Activated CD4-positive, alpha-beta T cell treated with anti-CD3 and anti-CD28 coated beads, Interleukin-2, amount 10 ng/mL, durations not matched to agents 24 days and 14 days (primary cell): Measurements from ENCODE around the gene ZNF484. TPM values are rescaled to one million over a fixed set of nuclear protein-coding genes. Genes with fewer than 3 reads are reported as not detected.
"Not testable (repeated sequence)": the region's sequence is repeated elsewhere in the genome, so short reads cannot be mapped to it uniquely, and the experiment has no call there.

ENCODE experiments used
- DNase-seq: peaks from one replicate; pipeline ENCODE4 v3.0.0; 2022
- H3K27ac Mint-ChIP-seq: one replicate; pipeline ENCODE4 v1.8.0; 2022; ENCODE audit warnings: mild to moderate bottlenecking, mixed read lengths
- H3K27me3 Mint-ChIP-seq: one replicate; pipeline ENCODE4 v1.8.0; 2022; ENCODE audit warnings: mixed read lengths
- H3K36me3 Mint-ChIP-seq: one replicate; pipeline ENCODE4 v1.8.0; 2022; ENCODE audit warnings: low read depth, mild to moderate bottlenecking, mixed read lengths
- H3K4me1 Mint-ChIP-seq: one replicate; pipeline ENCODE4 v1.8.0; 2021; ENCODE audit warnings: mixed read lengths
- H3K4me3 Mint-ChIP-seq: one replicate; pipeline ENCODE4 v1.8.0; 2022; ENCODE audit warnings: mild to moderate bottlenecking, moderate library complexity, mixed read lengths
- H3K9me3 Mint-ChIP-seq: one replicate; pipeline ENCODE4 v1.8.0; 2021; ENCODE audit warnings: mixed read lengths
- intact Hi-C: fragments of 100-400 bp; cut with micrococcal nuclease; formaldehyde crosslinking; loops from one replicate; pipeline ENCODE4 v1.15.1; 2023
- total RNA-seq: library from RNA; stranded (reverse); gene quantifications from 2 replicates; pipeline ENCODE4 v1.2.3, GENCODE V29; 2022

The ZNF484 gene
- 7.3 and 7.7 TPM in 2 replicates for total RNA-seq

GRCh38 chr9:92877531-92878430, at the start of gene ZNF484:
TSS of gene ZNF484 (minus strand) at chr9:92878038. CDS start at chr9:92875029, 3,009 bp downstream.
- Mint-ChIP-seq H3K9me3 (peaks cover 8% of the 10 kb centered on the region), H3K27me3 (no peaks in the 10 kb centered on the region), H3K4me1 (peaks cover 33% of the 10 kb centered on the region), H3K27ac (peak within 1 kb of the TSS; percentile 95), H3K4me3 (peak within 1 kb of the TSS; percentile 98), H3K36me3 (peaks cover 17% of the 10 kb centered on the region)
- intact Hi-C loops = loop anchor here (1.0 to 5.0 kb wide), 3 partner anchors 75 to 207 kb away; partner anchors contain the start of gene IPPK
- DNase-seq = peak; percentile 98

GRCh38 chr9:92920437-92920836, 42.6 kb upstream of the ZNF484 start:
- intact Hi-C loops = no loop called here
- Mint-ChIP-seq H3K9me3 (no peaks in the 10 kb centered on the region), H3K27ac (no peak overlapping the region), H3K27me3 (peaks cover 4% of the 10 kb centered on the region), H3K4me3 (no peak overlapping the region), H3K36me3 (no peaks in the 10 kb centered on the region), H3K4me1 (no peaks in the 10 kb centered on the region)
- DNase-seq = no peak

GRCh38 chr9:92917176-92917800, 39.5 kb upstream of the ZNF484 start:
- no peaks in the 10 kb centered on the region for H3K36me3 Mint-ChIP-seq
- intact Hi-C loops = no loop called here
- H3K27ac Mint-ChIP-seq = no peak overlapping the region
- peaks cover 1% of the 10 kb centered on the region for H3K4me1 Mint-ChIP-seq
- H3K27me3 Mint-ChIP-seq = peaks cover 8% of the 10 kb centered on the region
- no peaks in the 10 kb centered on the region for H3K9me3 Mint-ChIP-seq
- no peak for DNase-seq
- H3K4me3 Mint-ChIP-seq = no peak overlapping the region

- no peak overlapping the region for H3K4me3 Mint-ChIP-seq
- peaks cover 1% of the 10 kb centered on the region for H3K4me1 Mint-ChIP-seq
- no peaks in the 10 kb centered on the region for H3K36me3 Mint-ChIP-seq
- no peaks in the 10 kb centered on the region for H3K9me3 Mint-ChIP-seq
- DNase-seq = no peak
- H3K27ac Mint-ChIP-seq = no peak overlapping the region
- intact Hi-C loops = no loop called here
- H3K27me3 Mint-ChIP-seq = peaks cover 25% of the 10 kb centered on the region
These were observed 34.0 kb upstream of the ZNF484 start for GRCh38 chr9:92911511-92912475.

- H3K4me1 Mint-ChIP-seq, H3K36me3 Mint-ChIP-seq, DNase-seq, H3K27ac Mint-ChIP-seq, intact Hi-C loops, H3K9me3 Mint-ChIP-seq, H3K4me3 Mint-ChIP-seq: not testable (repeated sequence)
- peaks cover 10% of the 10 kb centered on the region for H3K27me3 Mint-ChIP-seq
These were observed 27.3 kb upstream of the ZNF484 start for GRCh38 chr9:92905137-92905536.

- Mint-ChIP-seq H3K27ac (no peak overlapping the region), H3K4me1 (peaks cover 12% of the 10 kb centered on the region), H3K36me3 (no peaks in the 10 kb centered on the region), H3K9me3 (peaks cover 4% of the 10 kb centered on the region), H3K4me3 (no peak overlapping the region), H3K27me3 (peaks cover 3% of the 10 kb centered on the region)
- intact Hi-C loops = no loop called here
- no peak for DNase-seq
These were observed 19.5 kb upstream of the ZNF484 start for GRCh38 chr9:92897323-92897722.

- peak overlapping the region; percentile 34 for H3K27ac Mint-ChIP-seq
- peak; percentile 51 for DNase-seq
These were observed 18.1 kb upstream of the ZNF484 start for GRCh38 chr9:92895812-92896436.

GRCh38 chr9:92894711-92895362, 17.0 kb upstream of the ZNF484 start:
- DNase-seq = peak; percentile 49
- Mint-ChIP-seq H3K9me3 (peaks cover 5% of the 10 kb centered on the region), H3K27ac (no peak overlapping the region), H3K36me3 (no peaks in the 10 kb centered on the region), H3K4me1 (peaks cover 14% of the 10 kb centered on the region), H3K4me3 (no peak overlapping the region), H3K27me3 (peaks cover 6% of the 10 kb centered on the region)
- intact Hi-C loops = no loop called here

More at GRCh38 chr9:92895812-92896436, 18.1 kb upstream of the ZNF484 start:
- peaks cover 3% of the 10 kb centered on the region for H3K27me3 Mint-ChIP-seq
- H3K4me1 Mint-ChIP-seq = peaks cover 12% of the 10 kb centered on the region
- intact Hi-C loops = no loop called here
- H3K36me3 Mint-ChIP-seq = no peaks in the 10 kb centered on the region
- no peak overlapping the region for H3K4me3 Mint-ChIP-seq
- peaks cover 4% of the 10 kb centered on the region for H3K9me3 Mint-ChIP-seq

- peaks cover 15% of the 10 kb centered on the region for H3K4me1 Mint-ChIP-seq
- intact Hi-C loops, H3K9me3 Mint-ChIP-seq, H3K4me3 Mint-ChIP-seq, H3K27ac Mint-ChIP-seq, H3K36me3 Mint-ChIP-seq: not testable (repeated sequence)
- peaks cover 11% of the 10 kb centered on the region for H3K27me3 Mint-ChIP-seq
- DNase-seq = peak; percentile 53
These were observed 16.2 kb upstream of the ZNF484 start for GRCh38 chr9:92893916-92894610.

GRCh38 chr9:92892276-92892675, 14.4 kb upstream of the ZNF484 start:
- H3K4me3 Mint-ChIP-seq, H3K27ac Mint-ChIP-seq, H3K36me3 Mint-ChIP-seq, H3K9me3 Mint-ChIP-seq, DNase-seq, intact Hi-C loops: not testable (repeated sequence)
- peaks cover 22% of the 10 kb centered on the region for H3K27me3 Mint-ChIP-seq
- H3K4me1 Mint-ChIP-seq = peaks cover 25% of the 10 kb centered on the region

GRCh38 chr9:92890761-92891160, 12.9 kb upstream of the ZNF484 start:
- no peak overlapping the region for H3K4me3 Mint-ChIP-seq
- DNase-seq = no peak
- no peak overlapping the region for H3K27ac Mint-ChIP-seq
- H3K4me1 Mint-ChIP-seq = peaks cover 21% of the 10 kb centered on the region
- intact Hi-C loops = no loop called here
- H3K36me3 Mint-ChIP-seq = no peaks in the 10 kb centered on the region
- H3K27me3 Mint-ChIP-seq = peaks cover 22% of the 10 kb centered on the region
- peaks cover 8% of the 10 kb centered on the region for H3K9me3 Mint-ChIP-seq

GRCh38 chr9:92887880-92888338, 10.1 kb upstream of the ZNF484 start:
- no peaks in the 10 kb centered on the region for H3K36me3 Mint-ChIP-seq
- H3K27me3 Mint-ChIP-seq = peaks cover 22% of the 10 kb centered on the region
- intact Hi-C loops = no loop called here
- peaks cover 21% of the 10 kb centered on the region for H3K4me1 Mint-ChIP-seq
- no peak overlapping the region for H3K4me3 Mint-ChIP-seq
- H3K27ac Mint-ChIP-seq = no peak overlapping the region
- peak; percentile 70 for DNase-seq
- H3K9me3 Mint-ChIP-seq = peaks cover 8% of the 10 kb centered on the region
